SK-N-SH (cell line): ENCODE results near the gene ZFAND6. TPM values are rescaled to one million over a fixed set of nuclear protein-coding genes. Genes with fewer than 3 reads are reported as not detected.

Experiments used
- CTCF ChIA-PET: fragments of 300-600, 350-600 bp; formaldehyde crosslinking; extraction: SDS; loops from one replicate; lab custom pipeline; 2021; lab: Yijun Ruan, JAX
- POLR2A ChIA-PET: fragments of 350-600 bp; sonication (Branson Sonifier 250); formaldehyde crosslinking; extraction: SDS; loops from one replicate; lab custom pipeline; 2020; ENCODE audit warnings: antibody characterized with exemption, inconsistent platforms; lab: Yijun Ruan, JAX
- DNase-seq: peaks from one replicate; pipeline ENCODE4 v3.0.0; 2012
- H2AFZ ChIP-seq: fragments of 200-600 bp; sonication (generic); 2 replicates; pipeline ENCODE4 v1.8.1; 2016; ENCODE audit warnings: antibody characterized with exemption, mild to moderate bottlenecking, low read depth
- H3F3A ChIP-seq: fragments of 200-600 bp; sonication (generic); replicated peaks from 2 replicates; pipeline ENCODE3; 2016; ENCODE audit warnings: antibody characterized with exemption, mild to moderate bottlenecking; ENCODE audit not compliant: insufficient read depth
- H3K27ac ChIP-seq, 2 experiments: fragments of 200-500 bp in 1 of 2; fragments of 200-600 bp in 1 of 2; sonication (Bioruptor generic) in 1 of 2; sonication (generic), shearing (Covaris generic) in 1 of 2; 2 replicates each; pipeline versions ENCODE4 v1.5.1 to v1.6.1; 2014 to 2016; ENCODE audit warnings: low read depth in 2 of 2, inconsistent platforms in 1 of 2, low read length in 1 of 2, mild to moderate bottlenecking in 1 of 2, mixed read lengths in 1 of 2
- H3K27me3 ChIP-seq: fragments of 200-600 bp; sonication (generic), shearing (Covaris generic); 2 replicates; pipeline ENCODE4 v1.6.1; 2016; ENCODE audit warnings: mixed run types; ENCODE audit not compliant: insufficient read depth
- H3K36me3 ChIP-seq, 2 experiments: fragments of 200-500 bp in 1 of 2; fragments of 200-600 bp in 1 of 2; sonication (Bioruptor generic) in 1 of 2; sonication (generic) in 1 of 2; replicated peaks in 1 of 2; 2 replicates each; pipeline versions ENCODE3 to v1.5.1; 2014 to 2016; ENCODE audit warnings: low read length in 1 of 2, mild to moderate bottlenecking in 1 of 2; ENCODE audit not compliant: insufficient read depth in 2 of 2, control insufficient read depth in 1 of 2
- H3K4me1 ChIP-seq, 2 experiments: fragments of 200-500 bp in 1 of 2; fragments of 200-600 bp in 1 of 2; sonication (Bioruptor generic) in 1 of 2; sonication (generic), shearing (Covaris generic) in 1 of 2; 2 replicates each; pipeline versions ENCODE4 v1.5.1 to v1.6.1; 2014 to 2016; ENCODE audit warnings: low read depth in 1 of 2, low read length in 1 of 2, mixed run types in 1 of 2; ENCODE audit not compliant: insufficient read depth in 2 of 2, control insufficient read depth in 1 of 2
- H3K4me2 ChIP-seq: fragments of 200-600 bp; sonication (generic), shearing (Covaris generic); 2 replicates; pipeline ENCODE4 v1.6.1; 2017; ENCODE audit warnings: mixed run types
- H3K4me3 ChIP-seq, 2 experiments: fragments of 200-500 bp in 1 of 2; fragments of 200-600 bp in 1 of 2; sonication (Bioruptor generic) in 1 of 2; sonication (generic), shearing (Covaris generic) in 1 of 2; 2 replicates each; pipeline versions ENCODE4 v1.5.1 to v1.8.1; 2014 to 2016; ENCODE audit warnings: low read depth in 2 of 2, inconsistent platforms in 1 of 2, low read length in 1 of 2, mild to moderate bottlenecking in 1 of 2, mixed read lengths in 1 of 2, moderate library complexity in 1 of 2
- H3K79me2 ChIP-seq: fragments of 200-600 bp; sonication (generic); 2 replicates; pipeline ENCODE4 v1.8.1; 2017; ENCODE audit warnings: mild to moderate bottlenecking; ENCODE audit not compliant: insufficient read depth
- H3K9ac ChIP-seq: fragments of 200-600 bp; sonication (generic); 2 replicates; pipeline ENCODE4 v1.6.1; 2017; ENCODE audit warnings: mixed run types
- H3K9me2 ChIP-seq: fragments of 200-600 bp; sonication (generic); 2 replicates; pipeline ENCODE4 v1.6.1; 2017; ENCODE audit warnings: mixed run types
- H3K9me3 ChIP-seq: fragments of 200-600 bp; sonication (generic); 2 replicates; pipeline ENCODE4 v1.6.1; 2017; ENCODE audit warnings: mixed run types, mild to moderate bottlenecking, moderate library complexity
- H4K20me1 ChIP-seq: fragments of 200-600 bp; sonication (generic); 2 replicates; pipeline ENCODE4 v1.6.1; 2017; ENCODE audit warnings: mild to moderate bottlenecking, mixed run types; ENCODE audit not compliant: insufficient read depth
- CTCF ChIP-seq: fragments of 200-600 bp; sonication (generic); IDR thresholded peaks from 2 replicates; pipeline ENCODE4 v1.6.1; 2017; ENCODE audit warnings: antibody characterized with exemption, mild to moderate bottlenecking, moderate library complexity
- ELF1 ChIP-seq: IDR thresholded peaks from 2 replicates; pipeline ENCODE4 v1.4.0; 2012
- EZH2phosphoT487 ChIP-seq: fragments of 200-600 bp; sonication (generic); IDR thresholded peaks from 2 replicates; pipeline ENCODE4 v1.6.1; 2017; ENCODE audit warnings: low read depth, mixed run types, mild to moderate bottlenecking, antibody characterized with exemption, moderate library complexity, borderline replicate concordance
- FOSL2 ChIP-seq: IDR thresholded peaks from 2 replicates; pipeline ENCODE4 v1.4.0; 2012; ENCODE audit warnings: low read depth, mild to moderate bottlenecking, moderate library complexity, borderline replicate concordance
- FOXM1 ChIP-seq: IDR thresholded peaks from 2 replicates; pipeline ENCODE4 v1.4.0; 2012; ENCODE audit warnings: low read depth, mild to moderate bottlenecking
- IRF3 ChIP-seq: fragments of 150-350 bp; IDR thresholded peaks from 2 replicates; pipeline ENCODE4 v1.6.1; 2016; ENCODE audit warnings: mild to moderate bottlenecking, low read depth, low read length
- MXI1 ChIP-seq: IDR thresholded peaks from 2 replicates; pipeline ENCODE4 v1.6.1; 2012; ENCODE audit warnings: mild to moderate bottlenecking, low read depth, low read length, improper control_type of control experiment
- NFIC ChIP-seq: IDR thresholded peaks from 2 replicates; pipeline ENCODE4 v1.4.0; 2012; ENCODE audit warnings: borderline replicate concordance
- NRF1 ChIP-seq: IDR thresholded peaks from 2 replicates; pipeline ENCODE4 v1.6.1; 2012; ENCODE audit warnings: low read depth, mild to moderate bottlenecking, low read length
- PBX3 ChIP-seq: IDR thresholded peaks from 2 replicates; pipeline ENCODE4; 2012
- RFX5 ChIP-seq: IDR thresholded peaks from 2 replicates; pipeline ENCODE4 v1.6.1; 2012; ENCODE audit warnings: mild to moderate bottlenecking, improper control_type of control experiment, low read length
- RXRA ChIP-seq: IDR thresholded peaks from 2 replicates; pipeline ENCODE4 v1.4.0; 2012; ENCODE audit warnings: low read depth, mild to moderate bottlenecking, borderline replicate concordance
- SIN3A ChIP-seq: IDR thresholded peaks from 2 replicates; pipeline ENCODE4 v1.6.1; 2012; ENCODE audit warnings: low read depth, mild to moderate bottlenecking, low read length, moderate library complexity, borderline replicate concordance
- TAF1 ChIP-seq: IDR thresholded peaks from 2 replicates; pipeline ENCODE4 v1.6.1; 2012; ENCODE audit warnings: low read depth, mild to moderate bottlenecking, low read length, moderate library complexity, borderline replicate concordance
- TEAD4 ChIP-seq: IDR thresholded peaks from 2 replicates; pipeline ENCODE4 v1.4.0; 2012; ENCODE audit warnings: mild to moderate bottlenecking, borderline replicate concordance; ENCODE audit not compliant: insufficient read depth
- YY1 ChIP-seq: IDR thresholded peaks from 2 replicates; pipeline ENCODE4 v1.4.0; 2012; ENCODE audit warnings: low read depth, mild to moderate bottlenecking
- ZBTB33 ChIP-seq: IDR thresholded peaks from 2 replicates; pipeline ENCODE4 v1.4.0; 2012; ENCODE audit warnings: low read depth, borderline replicate concordance
- WGBS: methylation state at CpG from one replicate; pipeline ENCODE4 v1.1.6; 2017; ENCODE audit warnings: low lambda C conversion rate; 5-methylcytosine and 5-hydroxymethylcytosine counted together
- polyA plus RNA-seq, 3 experiments: library from polyadenylated mRNA; depleted of rRNA; stranded (reverse); fragments of >200 nt; gene quantifications; 2 replicates each; pipeline ENCODE4 v1.2.3, GENCODE V29; 2012

Gene ZFAND6
- polyA plus RNA-seq, 1 of the 3 experiments (the other 2 are of a cell fraction), result 90.1 TPM

- TF ChIP-seq ZBTB33, result no peak
- no peak for TF ChIP-seq YY1
These were observed 102.6 kb downstream of the ZFAND6 start (continued) for GRCh38 chr15:80162059-80162554.

GRCh38 chr15:80163217-80163616 is 103.7 kb downstream of the ZFAND6 start:
- Histone ChIP-seq H3K79me2 (no peaks in the 10 kb centered on the region), H3F3A (no peaks in the 10 kb centered on the region), H3K9me2 (no peaks in the 10 kb centered on the region), H4K20me1 (no peaks in the 10 kb centered on the region), H3K9me3 (no peaks in the 10 kb centered on the region), H3K4me2 (no peak overlapping the region), H3K4me1 (no peaks in the 10 kb centered on the region; a peak in 1 of 4 replicates), H2AFZ (no peak overlapping the region), H3K9ac (no peak overlapping the region), H3K27me3 (no peaks in the 10 kb centered on the region), H3K36me3 (peaks cover 13 to 34% of the 10 kb centered on the region in 2 experiments), H3K4me3 (no peak overlapping the region), H3K27ac (no peak overlapping the region)
- WGBS, result 90% methylated on average over 5 of the region's 5 CpGs
- no peak for TF ChIP-seq SIN3A
- TF ChIP-seq FOSL2, result no peak
- no peak for TF ChIP-seq PBX3
- no peak for TF ChIP-seq YY1
- no peak for TF ChIP-seq NRF1
- no peak for TF ChIP-seq RXRA
- TF ChIP-seq NFIC, result no peak
- no peak for TF ChIP-seq FOXM1
- no peak for TF ChIP-seq TAF1
- TF ChIP-seq ELF1, result no peak
- no peak for TF ChIP-seq MXI1
- TF ChIP-seq CTCF, result no peak
- TF ChIP-seq RFX5, result no peak
- no peak for TF ChIP-seq EZH2phosphoT487
- no peak for TF ChIP-seq ZBTB33
- no peak for TF ChIP-seq IRF3
- no peak for TF ChIP-seq TEAD4
- CTCF ChIA-PET, result interaction anchor here (0.7 kb wide), 1 partner anchor 11 kb away, joined by 3 read pairs; no protein-coding TSS in a partner anchor
- no peak for DNase-seq
- POLR2A ChIA-PET, result no interaction called here
